ENCODE measurements around the gene NOL6. TPM values are rescaled to one million over a fixed set of nuclear protein-coding genes. Genes with fewer than 3 reads are reported as not detected.
A peak's percentile ranks its signal among the peaks of the same experiment; 100 is the strongest.

NOL6 gene
- polyA plus RNA-seq, 2 of the 4 experiments (the other 2 are of a cell fraction), result 49.5 to 52.0 TPM

- TF ChIP-seq EHMT2 (IDR thresholded peaks at IDR 0.05; ENCODE audit: low read depth), result no peak
These were observed 39.2 kb downstream of the NOL6 start (continued) for GRCh38 chr9:33434317-33435105.

GRCh38 chr9:33433871-33434270, 39.9 kb downstream of the NOL6 start:
- no peak for FAIRE-seq
- H3K27ac ChIP-seq, result peak overlapping the region in 1 of 2 experiments; percentile 34; a peak in 2 of 6 replicates
- ChIA-PET CTCF (interaction anchor here (0.8 to 41.9 kb wide), 8 partner anchors 9 to 552 kb away, joined by 3 to 834 read pairs (median 3); partner anchors contain the start of genes AQP3, AQP7 and NOL6), POLR2A (no interaction called here)
- no peak for DNase-seq (ENCODE audit: low read depth in 1 of 2, low spot score in 1 of 2)
- no peak for ATAC-seq
- no peaks in the 10 kb centered on the region for H3K9me3 ChIP-seq
- peaks cover 42% of the 10 kb centered on the region for H3K4me1 ChIP-seq
- no peak overlapping the region for H3K4me3 ChIP-seq
- TF ChIP-seq, protein P1, sequence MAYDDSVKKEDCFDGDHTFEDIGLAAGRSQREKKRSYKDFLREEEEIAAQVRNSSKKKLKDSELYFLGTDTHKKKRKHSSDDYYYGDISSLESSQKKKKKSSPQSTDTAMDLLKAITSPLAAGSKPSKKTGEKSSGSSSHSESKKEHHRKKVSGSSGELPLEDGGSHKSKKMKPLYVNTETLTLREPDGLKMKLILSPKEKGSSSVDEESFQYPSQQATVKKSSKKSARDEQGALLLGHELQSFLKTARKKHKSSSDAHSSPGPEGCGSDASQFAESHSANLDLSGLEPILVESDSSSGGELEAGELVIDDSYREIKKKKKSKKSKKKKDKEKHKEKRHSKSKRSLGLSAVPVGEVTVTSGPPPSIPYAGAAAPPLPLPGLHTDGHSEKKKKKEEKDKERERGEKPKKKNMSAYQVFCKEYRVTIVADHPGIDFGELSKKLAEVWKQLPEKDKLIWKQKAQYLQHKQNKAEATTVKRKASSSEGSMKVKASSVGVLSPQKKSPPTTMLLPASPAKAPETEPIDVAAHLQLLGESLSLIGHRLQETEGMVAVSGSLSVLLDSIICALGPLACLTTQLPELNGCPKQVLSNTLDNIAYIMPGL (CRISPR knock-in tag; IDR thresholded peaks at IDR 0.05; ENCODE audit: borderline replicate concordance), result no peak
- TF ChIP-seq MAFK (IDR thresholded peaks at IDR 0.05; ENCODE audit: partially characterized antibody), result peak; percentile 70
- 86% methylated on average over 8 of the region's 8 CpGs for WGBS (ENCODE audit: missing lambda C conversion rate)
- no peak overlapping the region for H3K4me2 ChIP-seq

- Histone ChIP-seq H3K4me3 (no peak overlapping the region), H3K27ac (peak overlapping the region; percentile 52 to 73), H3K4me1 (peaks cover 33% of the 10 kb centered on the region), H3K9me3 (no peaks in the 10 kb centered on the region), H3K4me2 (peak overlapping the region; percentile 50; the same call in 2 of the 3 replicates)
- TF ChIP-seq CBX8 (IDR thresholded peaks at IDR 0.05) (no peak), ELK1 (IDR thresholded peaks at IDR 0.05; ENCODE audit: low read depth, low read length) (no peak), POLR2AphosphoS2 (conservative IDR thresholded peaks at IDR 0.05; ENCODE audit: low read length) (no peak), RARB (CRISPR knock-in tag; IDR thresholded peaks at IDR 0.05) (no peak), NPAS2 (CRISPR knock-in tag; IDR thresholded peaks at IDR 0.05; ENCODE audit: borderline replicate concordance) (no peak), CBX2 (IDR thresholded peaks at IDR 0.05; ENCODE audit: borderline replicate concordance, low read depth) (no peak), HES2 (IDR thresholded peaks at IDR 0.05) (no peak)
- no peak for ATAC-seq
- DNase-seq (ENCODE audit: low read depth in 1 of 2, low spot score in 1 of 2), result no peak
- WGBS (ENCODE audit: missing lambda C conversion rate), result 82% methylated on average over 2 of the region's 2 CpGs
- POLR2A ChIA-PET, result interaction anchor here (0.5 kb wide), 1 partner anchor 368 kb away, joined by 3 read pairs; no protein-coding TSS in a partner anchor
- CTCF ChIA-PET, result interaction anchor here (0.7 to 41.9 kb wide), 5 partner anchors 11 to 144 kb away, joined by 3 to 834 read pairs (median 11); partner anchors contain the start of genes AQP3, AQP7 and NOL6
- FAIRE-seq, result no peak
These were observed 42.3 kb downstream of the NOL6 start for GRCh38 chr9:33431420-33431819.

DNA sequence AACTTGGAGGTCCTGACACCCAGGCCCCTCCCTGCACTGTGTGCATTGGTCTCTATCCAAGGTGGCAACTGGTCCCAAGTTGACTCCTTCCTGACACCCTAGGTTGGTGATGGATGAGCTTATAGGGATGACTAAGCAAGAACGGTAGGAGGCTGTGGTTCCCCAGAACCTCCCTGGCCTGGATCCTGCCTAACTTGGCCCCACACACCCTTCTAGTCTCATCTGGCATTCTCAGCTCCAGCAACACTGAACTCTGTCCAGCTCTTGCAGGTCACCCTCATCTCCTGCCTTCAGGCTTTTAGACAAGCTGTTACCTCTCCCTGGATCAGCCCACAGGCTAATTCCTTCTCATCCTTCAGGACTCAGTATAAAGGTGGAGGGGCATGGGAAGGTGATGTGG, 42.8 kb downstream of the NOL6 start:
- FAIRE-seq (no peak), DNase-seq (ENCODE audit: low read depth in 1 of 2, low spot score in 1 of 2) (peak in 1 of 2 experiments; percentile 72), ATAC-seq (peak; percentile 46 to 72; a peak in 3 of 6 replicates)
- TF ChIP-seq MAFK (IDR thresholded peaks at IDR 0.05; ENCODE audit: partially characterized antibody) (peak; percentile 76), HES2 (IDR thresholded peaks at IDR 0.05) (no peak), HOXB5 (CRISPR knock-in tag; IDR thresholded peaks at IDR 0.05) (peak; percentile 88)
- WGBS (ENCODE audit: missing lambda C conversion rate), result 0% methylated on average over 1 of the region's 1 CpG
- Histone ChIP-seq H3K4me2 (peak overlapping the region; percentile 50; the same call in 2 of the 3 replicates), H3K9me3 (no peaks in the 10 kb centered on the region), H3K4me1 (peaks cover 28% of the 10 kb centered on the region), H3K4me3 (no peak overlapping the region), H3K27ac (peak overlapping the region; percentile 52 to 73)
- ChIA-PET POLR2A (no interaction called here), CTCF (interaction anchor here (0.7 to 41.9 kb wide), 4 partner anchors 15 to 143 kb away, joined by 3 to 834 read pairs (median 23); partner anchors contain the start of genes AQP3, AQP7 and NOL6)
